Measurements from ENCODE around the gene CER1. TPM values are rescaled to one million over a fixed set of nuclear protein-coding genes. Genes with fewer than 3 reads are reported as not detected.

Gene CER1
- total RNA-seq (2022; extraction: Qiagen RNA extraction; ENCODE audit: low read depth) = not detected in 5 replicates

GRCh38 chr9:14722391-14723035, at the start of gene CER1:
TSS of gene CER1 (minus strand) at chr9:14722733. CDS start at chr9:14722672, 61 bp downstream.

GRCh38 chr9:14693251-14693861, 29.2 kb downstream of the CER1 start, which contains the start of gene ZDHHC21:
TSS of gene ZDHHC21 (minus strand) at chr9:14693432. CDS start at chr9:14674340, 19,092 bp downstream.

Other genes starting within 250 kb of the CER1 start
- 1.5 to 3.9 TPM (median 3.1 TPM) in 5 replicates for gene ZDHHC21, start 29.3 kb downstream of the CER1 start, total RNA-seq (2022; extraction: Qiagen RNA extraction; ENCODE audit: low read depth)
- gene FREM1, start 187.7 kb upstream of the CER1 start, total RNA-seq (2022; extraction: Qiagen RNA extraction; ENCODE audit: low read depth) = not detected in 5 replicates